IPS DF 4.7 (cell line): ENCODE data around the gene RACGAP1.
"Not testable (repeated sequence)": the region's sequence is repeated elsewhere in the genome, so short reads cannot be mapped to it uniquely, and the experiment has no call there.

Experiments
- DNase-seq: peaks from one replicate; pipeline ENCODE4 v3.0.0-alpha.2; 2013; ENCODE audit warnings: low spot score; ENCODE audit errors: extremely low read depth

RACGAP1 gene

GRCh38 chr12:49990273-49990672, 35.0 kb downstream of the RACGAP1 start:
- DNase-seq = no peak

DNA sequence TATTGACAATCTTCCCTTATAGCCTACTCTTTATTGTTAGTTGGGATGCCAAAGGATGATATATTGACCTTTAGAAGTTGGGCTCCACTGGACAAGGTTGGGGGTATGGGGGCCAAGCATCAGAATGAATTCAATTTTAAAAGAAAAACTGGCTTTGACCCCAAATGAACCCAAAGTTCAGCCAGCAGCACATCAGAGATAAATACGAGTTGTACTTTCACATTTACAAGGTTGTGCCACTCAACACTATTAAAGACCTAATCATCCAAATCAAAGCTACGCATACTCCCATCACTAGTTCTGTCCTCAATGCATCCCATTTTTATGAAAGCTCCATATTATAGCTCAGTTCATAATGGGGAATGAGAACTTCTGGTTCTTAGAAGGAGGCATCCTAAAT, 35.9 kb downstream of the RACGAP1 start:
- not testable (repeated sequence) for DNase-seq

GRCh38 chr12:49987625-49988303, 37.5 kb downstream of the RACGAP1 start:
- DNase-seq = no peak

DNA sequence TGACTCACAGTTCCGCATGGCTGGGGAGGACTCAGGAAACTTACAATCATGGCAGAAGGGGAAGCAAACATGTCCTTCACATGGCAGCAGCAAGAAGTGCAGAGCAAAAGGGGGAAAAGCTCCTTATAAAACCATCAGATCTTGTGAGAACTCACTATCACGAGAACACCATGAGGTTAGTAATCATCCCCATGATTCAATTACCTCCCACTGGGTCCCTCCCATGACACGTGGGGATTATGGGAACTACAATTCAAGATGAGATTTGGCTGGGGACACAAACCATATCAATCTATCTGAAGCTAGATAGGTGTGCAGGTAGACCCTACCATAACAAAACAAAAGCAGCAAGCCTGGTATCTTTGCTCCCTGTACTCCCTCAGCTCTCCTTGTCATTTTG, 38.8 kb downstream of the RACGAP1 start:
- DNase-seq = not testable (repeated sequence)

GRCh38 chr12:49985981-49986380, 39.3 kb downstream of the RACGAP1 start:
- no peak for DNase-seq

DNA sequence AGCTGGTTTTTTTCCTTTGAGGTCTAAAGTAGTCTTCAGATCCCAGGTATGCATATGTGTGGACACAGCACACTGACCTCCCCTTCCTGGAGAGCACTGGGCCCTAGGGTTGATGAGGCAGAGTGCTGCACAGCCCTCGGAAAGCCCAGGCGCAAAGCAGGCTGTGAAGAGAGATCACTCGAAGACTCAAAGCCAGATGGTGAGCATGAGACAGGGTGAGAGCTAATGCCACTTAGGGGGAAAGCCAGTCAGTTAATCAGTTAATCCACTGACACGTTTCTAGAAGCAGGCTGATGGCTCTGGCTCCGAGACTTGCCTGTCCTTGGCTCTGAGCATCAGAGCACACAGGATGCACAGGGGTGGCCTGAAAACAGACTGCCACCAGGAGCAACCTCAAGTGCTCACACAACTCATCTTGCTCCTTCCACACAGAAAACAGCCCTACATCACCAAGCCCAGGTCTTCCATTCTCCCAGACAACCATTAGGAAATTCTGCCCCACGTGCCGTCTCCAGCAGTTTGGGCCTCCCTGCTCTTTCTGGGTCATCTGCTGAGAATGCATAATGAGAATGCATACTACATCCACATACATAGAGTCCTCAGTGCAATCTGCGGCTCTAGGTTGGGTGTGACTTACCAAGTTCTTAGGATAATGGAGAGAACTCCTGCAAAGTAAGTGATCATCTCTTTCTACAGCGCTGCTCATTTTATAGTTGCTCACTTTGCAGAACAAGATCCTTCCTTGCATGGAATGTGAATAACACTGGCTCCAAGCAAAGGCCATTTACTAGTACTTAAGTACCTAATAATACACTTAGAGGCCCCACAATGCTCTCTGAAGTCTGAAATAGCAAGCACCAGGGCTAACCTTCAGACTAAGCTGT, 40.6 kb downstream of the RACGAP1 start:
- DNase-seq = no peak

DNA sequence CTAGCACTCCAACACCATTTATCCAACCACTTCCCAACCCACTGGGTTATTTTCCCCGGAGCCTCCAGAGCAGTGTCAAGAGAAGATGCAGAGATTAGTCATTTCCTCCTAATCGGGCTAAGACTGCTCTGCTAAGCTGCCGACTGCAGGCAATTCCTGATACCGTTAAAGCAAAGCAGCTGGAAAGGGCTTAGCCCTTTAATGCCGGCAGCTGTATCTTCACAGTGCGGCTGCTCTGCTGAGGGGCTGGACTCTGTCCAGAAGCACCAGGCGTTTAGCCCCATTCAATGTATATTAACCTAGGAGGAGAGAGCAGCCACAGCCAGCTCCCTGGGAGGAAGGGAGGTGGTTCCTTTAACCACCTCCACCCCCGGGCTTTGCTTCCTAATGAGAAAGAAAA, 41.4 kb downstream of the RACGAP1 start:
- DNase-seq = no peak

- no peak for DNase-seq
Observed at GRCh38 chr12:49982246-49983087, 42.8 kb downstream of the RACGAP1 start.

DNA sequence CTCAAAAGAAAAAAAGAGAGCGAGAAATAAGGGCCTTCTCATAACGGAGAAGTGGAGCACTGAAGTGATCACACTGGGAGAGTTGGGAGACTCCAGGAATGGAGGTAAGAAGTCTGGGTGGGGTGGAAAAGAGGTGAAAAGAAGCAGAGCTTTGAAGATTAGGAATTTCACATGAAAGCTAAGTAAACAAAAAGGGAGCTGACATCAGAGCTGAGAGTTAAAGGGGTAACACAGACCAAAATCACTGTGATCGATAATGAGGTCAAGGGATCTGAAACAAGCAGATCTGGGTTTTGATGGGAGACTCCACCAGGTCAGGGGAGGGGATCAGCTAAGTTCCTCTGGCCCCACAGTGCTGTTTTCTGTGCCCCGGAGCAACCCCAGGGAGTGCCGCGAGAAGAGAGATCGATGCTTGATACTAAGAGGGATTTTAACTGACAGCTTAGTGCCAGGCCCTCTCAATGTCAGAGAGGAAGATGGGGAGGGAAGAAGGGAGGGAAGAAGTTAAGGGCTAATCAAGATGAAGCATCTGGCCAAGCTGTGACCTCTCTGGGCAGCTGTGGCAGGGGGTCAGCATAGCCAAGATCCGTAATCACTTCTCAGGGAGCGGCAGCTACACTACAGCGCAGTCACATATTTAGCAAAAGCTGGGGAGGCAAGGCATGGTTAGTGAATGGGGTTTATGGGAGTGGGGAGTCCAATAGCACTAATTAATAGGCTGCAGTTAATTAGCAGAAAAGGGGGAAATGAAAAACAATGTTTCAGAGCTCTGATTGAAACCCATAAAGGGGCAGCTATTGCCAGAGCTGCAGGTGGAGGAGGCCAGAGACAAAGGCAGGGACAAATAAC, 44.6 kb downstream of the RACGAP1 start:
- no peak for DNase-seq

GRCh38 chr12:49979791-49980190, 45.5 kb downstream of the RACGAP1 start:
- DNase-seq = no peak

DNA sequence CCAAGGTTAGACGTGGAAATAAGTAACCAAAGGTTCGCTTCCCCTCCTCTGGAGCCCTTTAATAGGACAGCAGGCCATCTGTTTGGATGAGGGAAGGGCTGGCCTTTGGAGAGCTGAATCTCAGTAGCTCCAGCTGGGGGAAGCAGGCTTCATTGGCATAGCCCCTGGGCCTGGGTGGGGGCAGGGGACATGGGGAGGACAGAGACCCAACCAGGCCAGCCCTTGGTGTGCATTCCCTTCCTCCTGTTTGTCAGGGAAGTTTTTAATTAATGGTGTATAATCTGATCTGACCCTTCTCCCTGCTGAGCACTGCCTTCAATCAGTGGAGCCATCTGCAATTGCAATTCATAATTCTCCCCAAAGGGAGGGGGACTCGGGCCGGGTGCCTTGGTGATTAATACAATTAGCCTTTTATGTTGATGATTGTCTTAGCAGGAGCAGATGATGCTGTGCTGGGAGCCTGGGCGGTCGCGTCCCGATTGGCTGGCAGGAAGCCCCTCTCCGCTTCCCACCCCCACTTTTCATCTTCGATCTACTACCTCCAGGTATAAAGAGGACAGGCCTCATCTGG, 46.2 kb downstream of the RACGAP1 start:
- DNase-seq = no peak

DNA sequence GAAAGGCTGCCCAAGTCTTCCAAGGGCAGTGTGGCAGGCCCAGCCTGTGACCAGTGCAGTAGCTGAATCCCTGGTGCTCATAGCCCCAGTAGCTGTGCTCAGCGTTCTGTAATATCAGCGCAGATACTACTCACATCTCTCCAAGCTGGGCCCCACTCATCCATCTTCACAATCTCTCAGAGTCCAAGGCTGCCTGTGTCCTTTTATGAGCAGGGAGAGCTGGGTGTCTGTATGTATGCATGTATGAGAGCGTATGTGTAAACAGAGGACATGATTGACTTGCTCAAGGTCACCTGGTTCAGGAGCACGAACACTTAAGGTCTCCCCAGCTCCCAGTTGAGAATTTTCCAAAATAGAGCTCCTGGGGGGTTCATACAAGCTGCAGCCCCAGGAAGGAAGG, 47.2 kb downstream of the RACGAP1 start:
- DNase-seq = no peak

DNA sequence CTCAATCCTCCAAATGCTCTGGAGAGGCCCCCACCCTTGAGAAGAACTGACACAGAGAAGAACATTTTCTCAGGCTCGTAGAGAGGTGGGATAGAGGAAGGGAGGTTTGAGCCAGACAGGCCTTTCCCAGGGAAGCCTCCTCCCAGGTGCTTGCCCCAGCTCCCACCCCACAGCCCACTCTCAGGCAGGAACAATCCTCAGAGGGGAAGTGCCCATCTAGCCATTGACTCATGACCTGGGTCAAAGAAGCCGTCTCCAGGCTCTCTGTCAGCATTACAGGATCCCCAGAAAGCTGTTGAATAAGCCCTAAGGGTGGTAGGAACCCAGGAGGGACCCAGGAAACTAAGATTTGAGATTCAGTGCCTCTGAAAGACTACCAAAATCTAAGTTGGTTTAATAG, 48.7 kb downstream of the RACGAP1 start:
- DNase-seq = no peak

- no peak for DNase-seq
Observed at GRCh38 chr12:49975318-49975761, 50.0 kb downstream of the RACGAP1 start.

DNA sequence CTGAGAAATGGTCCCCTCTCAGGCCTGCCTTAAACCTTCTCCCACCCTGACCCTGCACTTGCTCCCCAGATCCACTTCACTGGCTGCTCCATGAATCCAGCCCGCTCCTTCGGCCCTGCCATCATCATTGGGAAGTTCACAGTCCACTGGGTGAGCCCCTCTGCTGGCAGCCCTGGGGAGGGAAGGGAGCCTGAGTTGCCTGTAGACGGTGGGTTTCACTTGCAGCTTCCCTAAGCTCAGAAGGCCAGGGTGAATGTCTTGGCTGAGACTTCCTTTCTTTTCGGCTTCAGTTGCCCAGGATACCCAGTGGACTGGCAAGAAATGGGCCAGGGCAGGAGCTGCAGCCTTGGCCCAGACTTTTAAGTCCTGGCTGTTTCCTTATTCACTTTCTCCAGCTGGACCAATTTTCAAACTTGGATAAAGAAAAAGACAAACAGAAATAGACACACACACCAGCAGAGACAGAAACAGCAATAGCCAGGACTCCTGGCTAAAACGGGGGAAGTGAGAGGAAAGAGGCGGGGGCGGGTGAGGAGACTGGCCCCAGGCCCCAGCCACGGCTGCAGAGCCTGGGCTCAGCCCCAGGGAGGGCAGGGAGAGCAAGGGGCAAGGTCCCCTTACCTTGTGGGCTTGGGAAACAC, 50.5 kb downstream of the RACGAP1 start:
- no peak for DNase-seq

DNA sequence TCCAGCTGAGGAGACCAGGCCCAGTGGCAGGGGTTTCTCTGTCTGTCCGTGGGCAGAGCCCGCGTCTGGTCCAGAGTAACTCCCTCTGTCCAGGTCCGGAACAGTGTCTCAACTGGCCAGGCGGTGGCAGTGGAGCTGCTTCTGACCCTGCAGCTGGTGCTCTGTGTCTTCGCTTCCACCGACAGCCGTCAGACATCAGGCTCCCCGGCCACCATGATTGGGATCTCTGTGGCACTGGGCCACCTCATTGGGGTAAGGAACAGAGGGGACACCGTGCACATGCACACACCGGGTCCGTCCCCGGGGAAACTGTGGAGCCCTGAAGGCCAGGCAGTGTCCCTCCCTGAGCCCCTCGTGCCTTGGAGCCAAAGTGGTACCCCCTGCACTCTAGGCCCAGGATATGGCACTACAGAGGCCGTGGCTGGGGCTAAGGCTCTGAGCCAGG, 51.0 kb downstream of the RACGAP1 start:
- no peak for DNase-seq

DNA sequence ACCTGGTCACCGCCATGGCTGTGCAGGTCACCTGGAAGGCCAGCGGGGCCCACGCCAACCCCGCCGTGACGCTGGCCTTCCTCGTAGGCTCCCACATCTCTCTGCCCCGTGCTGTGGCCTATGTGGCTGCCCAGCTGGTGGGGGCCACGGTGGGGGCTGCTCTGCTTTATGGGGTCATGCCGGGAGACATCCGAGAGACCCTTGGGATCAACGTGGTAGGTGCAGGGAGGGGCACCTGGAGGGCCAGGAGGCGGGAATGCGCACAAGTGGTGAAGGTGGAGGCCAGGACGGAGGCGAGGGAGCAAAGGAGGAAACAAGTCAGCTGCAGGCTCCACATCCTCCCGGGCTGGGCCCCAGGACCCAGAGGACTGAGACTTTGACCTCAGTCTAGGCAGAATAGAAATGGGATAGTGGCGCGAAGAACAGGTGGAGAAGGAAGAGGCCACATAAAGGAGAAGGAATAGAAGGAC, 51.9 kb downstream of the RACGAP1 start:
- DNase-seq = no peak

DNA sequence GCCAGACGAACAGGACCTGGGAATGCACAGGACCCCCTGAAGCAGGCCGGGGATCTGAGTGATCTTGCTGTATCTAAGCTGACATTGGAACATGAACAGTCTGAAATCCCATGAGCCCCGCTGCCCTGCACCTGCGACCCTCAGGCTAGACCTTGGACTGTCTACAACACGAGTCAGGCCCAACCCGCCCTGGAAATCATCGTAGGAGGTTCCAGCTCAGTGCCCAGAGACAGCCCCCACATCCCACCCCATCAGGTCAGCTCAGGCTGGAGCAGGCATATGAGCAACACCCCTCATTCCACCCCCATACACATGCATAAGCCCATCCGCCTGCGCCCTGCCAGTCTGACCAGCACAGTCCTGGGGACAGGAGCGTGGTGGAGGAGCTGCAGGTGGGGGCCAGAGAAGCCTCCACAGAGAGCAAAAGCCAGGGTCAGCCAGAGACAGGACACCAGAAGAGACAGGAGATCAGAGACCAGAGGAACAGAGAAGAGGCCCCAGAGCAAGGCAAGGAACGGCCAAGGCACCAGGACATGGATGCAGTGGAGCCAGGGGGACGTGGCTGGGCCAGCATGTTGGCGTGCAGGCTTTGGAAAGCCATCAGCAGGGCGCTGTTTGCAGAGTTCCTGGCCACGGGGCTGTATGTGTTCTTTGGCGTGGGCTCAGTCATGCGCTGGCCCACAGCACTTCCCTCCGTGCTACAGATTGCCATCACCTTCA, 52.5 kb downstream of the RACGAP1 start, which contains the start of gene AQP6:
Gene AQP6, plus strand, starts transcription at position 307 of the 720 bp plus-strand sequence. Its CDS starts 227 bp downstream, at position 534.
- no peak for DNase-seq

DNA sequence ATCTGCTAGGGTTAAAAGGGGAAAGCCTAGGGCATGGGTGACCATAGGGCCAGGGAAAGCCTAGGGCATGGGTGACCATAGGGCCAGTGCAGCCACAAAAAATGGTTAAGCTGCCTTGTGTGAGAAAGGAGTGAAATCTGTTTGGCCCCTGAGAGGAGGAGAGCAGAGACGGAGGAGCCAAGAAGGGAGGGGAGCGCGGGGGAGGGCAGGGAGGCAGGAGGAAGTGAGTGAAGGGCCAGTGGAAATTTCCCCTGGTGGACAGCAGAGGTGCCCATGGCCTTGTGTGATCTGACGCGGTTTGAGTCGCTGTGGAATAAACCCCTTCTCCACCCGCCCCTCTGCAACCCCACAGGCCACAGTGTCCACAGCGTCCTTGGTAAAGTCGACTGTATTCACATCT, 53.2 kb downstream of the RACGAP1 start:
- DNase-seq = no peak
